Esophagus mucosa (tissue), 1 donor: ENCODE results near the gene EPC1. TPM values are rescaled to one million over a fixed set of nuclear protein-coding genes. Genes with fewer than 3 reads are reported as not detected.
"Not testable (repeated sequence)": the region's sequence is repeated elsewhere in the genome, so short reads cannot be mapped to it uniquely, and the experiment has no call there.

Source experiments
- ATAC-seq: fragments of 200-7000 bp; cut with Tn5 transposase; one replicate; pipeline ENCODE4 v1.9.1; 2020
- total RNA-seq: library from RNA; stranded (reverse); gene quantifications from one replicate; pipeline ENCODE4 v1.2.4, GENCODE V29; 2023
- donor health status: DM: yes; HTN: yes; CAD: no.

The EPC1 gene
- total RNA-seq, 1 donor from 2014 or later, result 15.0 TPM

DNA sequence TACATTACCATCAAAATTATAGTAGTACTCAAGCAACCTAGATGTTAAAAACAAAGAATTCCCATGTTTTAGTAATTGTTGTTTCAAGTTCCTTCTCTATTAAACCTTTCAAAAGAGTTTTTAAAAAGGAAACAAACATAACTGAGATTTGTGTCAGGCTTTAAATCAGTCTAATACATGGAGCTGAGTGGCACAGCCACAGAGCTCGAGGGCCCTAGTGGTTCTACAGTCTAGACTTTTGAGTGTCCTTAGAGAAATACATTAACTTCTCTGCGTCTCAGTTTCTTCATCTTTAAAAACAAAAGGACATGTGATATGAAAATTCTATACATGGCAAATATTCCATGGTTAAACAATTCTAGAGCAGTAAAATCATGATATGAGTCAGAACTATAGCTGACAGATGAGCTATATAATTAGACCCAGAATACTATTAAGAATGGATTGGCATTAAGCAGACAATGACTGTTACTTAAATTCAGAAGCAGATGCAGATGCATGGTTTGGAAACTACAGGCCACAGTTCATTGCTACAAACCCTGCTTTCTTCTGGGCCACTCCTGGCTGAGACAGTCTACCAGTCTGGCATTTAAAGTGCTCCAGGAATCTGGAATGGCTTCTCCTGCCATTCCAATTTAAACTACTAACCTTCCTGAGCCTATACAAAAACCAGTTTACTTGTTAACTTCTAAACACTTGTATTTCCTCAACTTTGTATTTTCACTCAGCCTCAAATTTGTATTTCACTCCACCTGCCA, 77.4 kb downstream of the EPC1 start:
- ATAC-seq, result no peak

GRCh38 chr10:32268788-32269187, 78.2 kb downstream of the EPC1 start:
- no peak for ATAC-seq

DNA sequence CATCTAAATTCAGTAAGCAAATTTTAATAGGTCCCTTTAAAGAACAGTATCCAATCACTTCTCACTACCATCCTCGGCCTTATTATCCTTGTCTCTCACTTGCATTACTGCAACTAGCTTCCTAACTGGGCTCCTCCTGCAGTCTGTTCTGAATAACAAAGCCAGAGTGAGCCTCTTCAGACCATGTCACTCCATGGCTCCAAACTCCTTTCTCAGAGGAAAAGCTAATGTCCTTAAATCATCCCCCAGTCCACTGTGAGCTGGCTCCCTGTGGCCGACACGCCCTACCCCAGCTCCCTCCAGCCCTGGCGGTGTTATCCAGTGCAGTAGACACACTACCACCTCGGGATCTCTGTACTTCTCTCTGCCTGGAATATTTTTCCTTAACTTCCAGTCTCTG, 80.0 kb downstream of the EPC1 start:
- no peak for ATAC-seq

- ATAC-seq, result no peak
These were observed 80.4 kb downstream of the EPC1 start for GRCh38 chr10:32266566-32266965.

GRCh38 chr10:32265756-32266155, 81.2 kb downstream of the EPC1 start:
- ATAC-seq, result no peak

DNA sequence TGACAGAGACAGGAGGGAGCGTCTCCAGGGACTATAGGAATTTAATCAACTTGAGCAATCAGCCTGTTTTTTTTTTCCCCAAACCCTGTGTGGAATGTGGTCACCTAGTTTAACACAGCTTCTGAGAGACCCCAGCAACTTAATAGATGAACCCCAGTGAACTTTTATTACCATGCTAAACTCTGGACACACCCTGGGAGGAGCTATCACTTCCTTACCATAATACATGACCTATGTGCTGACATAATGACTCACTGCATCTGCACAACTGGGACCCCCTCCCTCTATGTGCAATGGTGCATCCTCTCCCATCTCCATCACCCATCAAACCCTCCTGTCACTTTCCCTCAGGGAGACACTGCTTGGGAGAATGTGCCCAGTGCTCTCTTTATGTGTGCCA, 83.7 kb downstream of the EPC1 start:
- peak; percentile 52 for ATAC-seq

- ATAC-seq, result no peak
These were observed 87.4 kb downstream of the EPC1 start for GRCh38 chr10:32259551-32259950.

DNA sequence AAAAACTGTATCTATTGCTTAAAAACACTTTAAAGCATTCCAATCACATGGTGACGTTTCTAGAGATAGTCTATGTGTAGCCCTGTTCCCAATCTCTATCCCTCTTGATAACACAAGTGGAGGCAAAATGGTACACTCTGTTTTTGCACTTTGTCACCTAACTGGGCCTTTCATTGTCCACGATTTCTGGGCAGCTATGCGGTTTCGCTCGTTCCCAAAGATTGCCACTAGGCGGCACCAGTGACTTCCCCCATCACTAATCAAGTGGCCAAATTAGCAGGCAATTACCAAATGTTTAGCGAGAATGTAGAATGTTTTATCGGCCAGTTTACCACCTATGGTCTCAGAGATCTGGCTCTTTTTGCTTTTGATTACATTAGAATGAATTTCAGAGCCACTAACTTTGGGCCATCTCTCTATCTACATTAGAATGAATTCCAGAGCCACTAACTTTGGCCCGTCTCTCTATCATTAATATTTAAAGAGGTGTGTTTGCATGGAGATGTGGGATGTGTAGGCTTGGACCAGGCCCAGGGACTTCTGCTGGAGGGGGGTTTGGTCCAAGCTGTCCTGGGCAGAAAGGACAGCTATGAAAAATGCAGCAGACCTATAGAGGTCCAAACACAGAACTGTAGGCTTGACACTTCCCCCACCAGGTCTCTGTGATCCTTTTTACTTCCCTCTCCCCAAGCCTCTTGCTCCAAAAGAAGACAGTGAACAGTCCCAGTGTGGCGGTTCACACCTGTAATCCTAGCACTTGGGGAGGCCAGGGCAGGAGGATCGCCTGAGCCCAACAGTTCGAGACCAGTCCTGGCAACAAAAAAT, 90.1 kb downstream of the EPC1 start:
- peak; percentile 44 for ATAC-seq

DNA sequence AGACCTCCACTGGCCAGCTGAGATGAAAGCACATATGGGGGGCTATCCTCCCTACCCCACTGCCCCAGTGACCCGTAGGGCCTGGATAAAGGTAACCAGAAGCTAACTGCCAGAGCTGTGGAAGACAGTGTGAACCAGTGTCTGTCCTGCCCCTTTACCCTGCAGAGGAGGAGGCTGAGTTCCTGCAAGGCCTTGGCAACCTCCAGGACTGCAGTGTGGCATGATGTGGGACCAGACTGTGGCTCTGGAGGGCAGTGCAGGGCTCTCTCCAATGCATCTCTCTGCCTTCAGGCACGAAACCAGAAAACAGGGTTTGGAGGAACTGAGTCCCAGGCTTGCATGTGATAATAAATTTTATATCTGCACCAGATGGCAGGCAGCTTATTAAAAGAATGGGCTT, 93.1 kb downstream of the EPC1 start:
- peak; percentile 34 for ATAC-seq

- peak; percentile 99 for ATAC-seq
These were observed 93.7 kb downstream of the EPC1 start for GRCh38 chr10:32253276-32253675.

DNA sequence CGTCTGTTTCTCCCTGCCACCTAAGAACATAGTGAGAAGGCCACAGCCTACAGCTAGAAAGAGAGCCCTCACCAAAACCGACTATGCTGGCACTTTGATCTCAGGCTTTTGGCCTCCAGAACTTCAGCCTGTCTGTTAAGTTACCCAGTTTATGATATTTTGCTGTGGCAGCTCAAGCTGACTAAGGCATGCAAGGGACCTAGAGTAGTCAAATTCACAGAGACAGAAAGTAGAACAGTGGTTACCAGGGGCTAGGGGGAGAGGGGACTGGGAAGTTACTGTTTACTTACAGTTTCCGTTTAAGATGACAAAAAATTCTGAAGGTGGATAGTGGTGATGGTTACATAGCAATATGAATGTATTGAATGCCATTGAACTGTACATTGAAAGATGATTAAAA, 96.5 kb downstream of the EPC1 start:
- not testable (repeated sequence) for ATAC-seq

DNA sequence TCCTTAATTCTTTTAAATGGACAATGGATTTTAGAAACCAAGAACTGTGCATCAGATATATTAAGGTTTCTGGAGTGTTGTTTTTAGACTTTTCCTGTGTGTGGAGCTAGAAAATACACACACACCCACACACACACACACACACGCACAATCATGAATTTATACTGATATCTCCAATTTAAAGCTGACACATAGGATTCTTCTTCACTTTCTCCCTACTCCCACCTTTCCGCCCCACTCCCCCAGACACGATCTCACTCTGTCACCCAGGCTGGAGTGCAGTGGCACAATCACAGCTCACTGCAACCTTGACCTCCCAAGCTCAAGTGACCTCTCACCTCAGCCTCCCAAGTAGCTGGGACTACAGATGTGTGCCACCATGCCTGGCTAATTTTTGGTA, 100.3 kb downstream of the EPC1 start:
- no peak for ATAC-seq

GRCh38 chr10:32245760-32246159, 101.2 kb downstream of the EPC1 start:
- no peak for ATAC-seq

DNA sequence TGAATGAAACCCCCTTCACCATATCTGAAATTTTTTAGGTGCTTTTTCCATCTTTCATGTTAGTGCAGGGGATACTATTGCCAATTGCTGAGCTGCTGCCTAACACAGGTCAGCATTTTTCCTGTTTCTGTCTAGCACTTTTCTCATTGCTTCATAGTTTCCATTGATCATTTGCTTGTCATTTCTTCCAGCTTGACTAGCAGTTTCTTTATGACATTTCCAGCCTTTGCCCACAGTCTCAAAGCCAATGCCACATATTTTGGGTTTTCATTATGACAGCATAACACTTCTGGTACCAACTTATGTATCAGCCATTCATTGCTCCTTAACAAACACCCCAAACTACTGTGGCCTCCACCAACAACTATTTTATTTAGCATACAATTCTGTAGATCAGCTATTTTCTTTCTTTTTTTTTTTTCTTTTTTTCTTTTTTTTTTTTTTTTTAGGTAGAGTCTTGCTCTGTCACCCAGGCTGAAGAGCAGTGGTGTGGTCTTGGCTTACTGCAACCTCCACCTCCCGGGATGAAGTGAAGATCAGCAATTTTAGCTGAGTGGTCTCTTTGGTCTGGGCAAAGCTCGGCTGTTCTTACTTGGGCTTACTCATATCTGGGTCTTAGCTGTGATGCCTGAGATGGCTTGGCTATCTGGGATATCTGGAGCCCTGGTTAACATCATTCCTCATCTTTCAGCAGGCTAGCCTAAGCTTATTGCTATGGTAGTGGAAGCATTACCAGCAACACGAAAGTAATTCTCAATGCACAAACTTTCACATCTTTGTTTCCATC, 102.3 kb downstream of the EPC1 start:
- ATAC-seq, result no peak

DNA sequence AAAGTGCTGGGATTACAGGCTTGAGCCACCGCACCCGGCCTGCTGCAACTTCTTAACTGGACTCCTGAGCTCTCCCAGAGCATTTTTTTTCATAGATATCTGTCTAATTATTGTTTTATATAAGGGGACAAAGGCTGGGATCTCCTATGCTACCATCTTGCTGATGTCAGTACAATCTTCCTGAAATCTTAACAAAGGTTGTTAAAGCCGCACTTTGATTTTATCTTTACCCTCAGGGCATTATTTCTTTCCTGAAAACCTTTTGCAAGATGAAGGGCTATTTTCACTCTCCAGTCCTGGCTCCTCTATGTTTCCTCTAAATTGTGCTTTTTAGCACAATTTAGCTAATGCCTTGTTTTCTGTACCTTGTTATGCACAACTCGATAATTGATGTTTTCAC, 102.9 kb downstream of the EPC1 start:
- ATAC-seq, result no peak

DNA sequence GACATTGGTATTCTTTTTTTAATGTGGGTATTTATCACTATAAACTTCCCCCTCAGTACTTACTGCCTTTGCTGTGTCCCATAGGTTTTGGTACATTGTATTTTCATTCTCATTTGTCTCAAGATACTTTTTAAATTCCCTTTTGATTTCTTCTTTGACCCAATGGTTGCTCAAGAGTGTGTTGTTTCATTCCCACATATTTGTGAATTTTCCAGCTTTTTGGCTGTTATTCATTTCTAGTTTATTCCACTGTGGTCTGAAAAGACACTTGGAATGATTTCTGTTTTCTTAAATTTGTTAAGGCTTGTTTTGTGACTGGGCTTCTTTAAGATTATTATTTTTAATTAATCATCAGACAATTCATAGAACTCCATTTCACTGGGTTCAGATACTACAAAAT, 105.0 kb downstream of the EPC1 start:
- no peak for ATAC-seq

- no peak for ATAC-seq
These were observed 106.5 kb downstream of the EPC1 start for GRCh38 chr10:32240471-32240870.

GRCh38 chr10:32239769-32240168, 107.2 kb downstream of the EPC1 start:
- no peak for ATAC-seq

GRCh38 chr10:32237644-32238345, 109.2 kb downstream of the EPC1 start:
- ATAC-seq, result no peak

- ATAC-seq, result no peak
These were observed 112.5 kb downstream of the EPC1 start for GRCh38 chr10:32234471-32234870.

DNA sequence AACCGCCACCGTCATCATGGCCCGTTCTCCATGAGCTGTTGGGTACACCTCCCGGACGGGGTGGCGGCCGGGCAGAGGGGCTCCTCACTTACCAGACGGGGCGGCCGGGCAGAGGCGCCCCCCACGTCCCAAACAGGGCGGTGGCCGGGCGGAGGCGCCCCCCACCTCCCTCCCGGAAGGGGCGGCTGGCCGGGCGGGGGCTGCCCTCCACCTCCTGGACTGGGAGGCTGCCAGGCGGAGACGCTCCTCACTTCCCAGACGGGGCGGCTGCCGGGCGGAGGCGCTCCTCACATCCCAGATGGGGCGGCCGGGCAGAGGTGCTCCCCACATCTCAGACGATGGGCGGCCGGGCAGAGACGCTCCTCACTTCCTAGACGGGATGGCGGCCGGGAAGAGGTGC, 113.6 kb downstream of the EPC1 start:
- not testable (repeated sequence) for ATAC-seq

DNA sequence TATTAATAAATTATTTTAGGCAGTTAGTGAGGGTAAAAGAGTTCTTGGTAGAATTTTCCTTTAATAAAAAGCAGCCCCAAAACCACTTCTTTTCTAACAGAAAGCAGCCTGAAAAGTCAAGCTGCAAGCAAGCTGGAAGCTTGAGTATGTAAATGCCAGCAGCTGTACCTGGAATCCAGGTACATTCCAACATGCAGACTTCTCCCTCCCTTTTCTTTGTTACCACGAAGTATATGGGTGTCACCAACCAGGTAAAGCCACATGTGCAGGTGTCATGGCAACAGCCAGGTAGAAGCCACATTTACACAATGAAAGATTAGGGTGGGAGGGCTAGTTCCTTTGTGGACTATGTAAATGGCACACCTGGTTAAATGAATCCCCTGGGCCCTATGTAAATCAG, 114.6 kb downstream of the EPC1 start:
- no peak for ATAC-seq

DNA sequence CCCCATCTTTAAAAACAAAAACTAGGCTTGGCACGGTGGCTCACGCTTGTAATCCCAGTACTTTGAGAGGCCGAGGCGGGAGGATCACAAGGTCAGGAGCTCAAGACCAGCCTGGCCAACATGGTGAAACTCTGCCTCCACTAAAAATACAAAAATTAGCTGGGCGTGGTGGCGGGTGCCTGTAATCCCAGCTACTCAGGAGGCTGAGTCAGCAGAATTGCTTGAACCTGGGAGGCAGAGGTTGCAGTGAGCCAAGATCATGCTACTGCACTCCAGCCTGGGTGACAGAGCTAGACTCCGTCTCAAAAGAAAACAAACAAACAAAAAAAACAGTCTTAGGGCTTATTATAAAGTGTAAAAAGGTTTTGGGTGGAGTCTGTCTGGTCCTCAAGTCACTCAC, 117.2 kb downstream of the EPC1 start:
- not testable (repeated sequence) for ATAC-seq
